HepG2 (cell line): ENCODE data around the gene PEAK1. TPM values are rescaled to one million over a fixed set of nuclear protein-coding genes. Genes with fewer than 3 reads are reported as not detected.
A peak's percentile ranks its signal among the peaks of the same experiment; 100 is the strongest.

Source experiments
- ATAC-seq: fragments of 200-7000 bp; cut with Tn5 transposase; 3 replicates; pipeline ENCODE4 v1.9.1; 2020; ENCODE audit warnings: mild to moderate bottlenecking, moderate library complexity
- BruUV-seq: library from RNA; stranded (reverse); fragments of 400-500 nt; replicated peaks from 2 replicates; lab custom pipeline; 2021; lab: Mats Ljungman, UMichigan
- CTCF ChIA-PET: fragments of 300-600 bp; formaldehyde crosslinking; extraction: SDS; loops from one replicate; lab custom pipeline; 2021; ENCODE audit warnings: low total read pairs, inconsistent platforms, low intra/inter-chr PET ratio; lab: Yijun Ruan, JAX
- POLR2A ChIA-PET: fragments of 350-600 bp; sonication (Branson Sonifier 250); formaldehyde crosslinking; loops from one replicate; lab custom pipeline; 2020; ENCODE audit warnings: antibody characterized with exemption, inconsistent platforms; lab: Yijun Ruan, JAX
- DNase-seq: peaks from one replicate; pipeline ENCODE4 v3.0.0-alpha.2; 2015; ENCODE audit warnings: low spot score
- FAIRE-seq: peaks from 3 replicates; lab custom pipeline; 2011; peaks lifted over from hg19 to GRCh38; lab: Jason Lieb, UNC
- H2AFZ ChIP-seq: one replicate; pipeline ENCODE4 v1.6.1; 2011; ENCODE audit warnings: low read length, inconsistent platforms
- H3K27ac ChIP-seq: fragments of 300-600 bp; 3 replicates; pipeline ENCODE4 v1.8.0; 2011; ENCODE audit warnings: mixed run types, mild to moderate bottlenecking, mixed read lengths, low read length, inconsistent platforms; ENCODE audit not compliant: insufficient read depth; ENCODE audit errors: extremely low read length
- H3K27me3 ChIP-seq, 2 experiments: fragments of 200-600 bp in 1 of 2; 2 replicates in 1 of 2; 3 replicates in 1 of 2; pipeline versions ENCODE4 v1.6.0 to v1.8.0; 2011; ENCODE audit warnings: low read length in 2 of 2, mild to moderate bottlenecking in 2 of 2, moderate library complexity in 2 of 2, inconsistent platforms in 1 of 2; ENCODE audit not compliant: insufficient read depth in 2 of 2, control insufficient read depth in 1 of 2
- H3K36me3 ChIP-seq, 2 experiments: fragments of 200-600 bp in 1 of 2; replicated peaks in 1 of 2; 2 replicates in 1 of 2; 3 replicates in 1 of 2; pipeline versions ENCODE4 v1.5.1 to v1.8.0; 2011; ENCODE audit warnings: low read length in 2 of 2, inconsistent platforms in 1 of 2; ENCODE audit not compliant: insufficient read depth in 2 of 2, control insufficient read depth in 1 of 2
- H3K4me1 ChIP-seq: 2 replicates; pipeline ENCODE4 v1.5.1; 2012; ENCODE audit warnings: low read length, inconsistent platforms; ENCODE audit not compliant: insufficient read depth
- H3K4me2 ChIP-seq: 2 replicates; pipeline ENCODE4 v1.6.0; 2011; ENCODE audit warnings: low read depth, low read length, inconsistent platforms
- H3K4me3 ChIP-seq, 3 experiments: fragments of 200-600 bp in 1 of 3; sonication (generic), shearing (Covaris generic) in 1 of 3; replicated peaks in 1 of 3; 2 replicates each; pipeline ENCODE4 v1.5.1; 2011 to 2016; ENCODE audit warnings: low read length in 3 of 3, inconsistent platforms in 2 of 3, low read depth in 2 of 3, mild to moderate bottlenecking in 2 of 3, control low read depth in 1 of 3, mixed read lengths in 1 of 3; ENCODE audit not compliant: insufficient read depth in 1 of 3
- H3K79me2 ChIP-seq: one replicate; pipeline ENCODE4 v1.6.1; 2011; ENCODE audit warnings: low read length, inconsistent platforms; ENCODE audit not compliant: insufficient read depth
- H3K9ac ChIP-seq: 2 replicates; pipeline ENCODE4 v1.6.0; 2011; ENCODE audit warnings: mild to moderate bottlenecking, low read depth, low read length, inconsistent platforms; ENCODE audit not compliant: insufficient read depth
- H3K9me3 ChIP-seq: 2 replicates; pipeline ENCODE4 v1.5.1; 2012; ENCODE audit warnings: mild to moderate bottlenecking, low read length
- H4K20me1 ChIP-seq: 2 replicates; pipeline ENCODE4 v1.6.0; 2011; ENCODE audit warnings: inconsistent platforms, mild to moderate bottlenecking, low read length, moderate library complexity; ENCODE audit not compliant: insufficient read depth
- AGO1 ChIP-seq: fragments of 200-400 bp; formaldehyde crosslinking; IDR thresholded peaks from 2 replicates; pipeline ENCODE4 v1.6.1; 2017; ENCODE audit warnings: mild to moderate bottlenecking, low read depth, low read length, moderate library complexity; ENCODE audit not compliant: poor library complexity, severe bottlenecking
- ARID5B ChIP-seq: IDR thresholded peaks from 2 replicates; pipeline ENCODE4 v1.4.0; 2020; ENCODE audit warnings: mild to moderate bottlenecking, missing genetic modification reagents
- FOXA3 ChIP-seq: IDR thresholded peaks from 2 replicates; pipeline ENCODE4 v1.6.1; 2016; ENCODE audit warnings: missing genetic modification reagents, missing compliant biosample characterization
- HNRNPLL ChIP-seq: fragments of 200-400 bp; formaldehyde crosslinking; IDR thresholded peaks from 2 replicates; pipeline ENCODE4 v1.6.1; 2017; ENCODE audit warnings: mild to moderate bottlenecking, low read depth, low read length; ENCODE audit not compliant: poor library complexity, severe bottlenecking
- SAP130 ChIP-seq: IDR thresholded peaks from 2 replicates; pipeline ENCODE4 v1.6.1; 2016; ENCODE audit warnings: low read depth
- SOX5 ChIP-seq: IDR thresholded peaks from 2 replicates; pipeline ENCODE4 v1.6.1; 2016; ENCODE audit warnings: borderline replicate concordance
- WGBS: methylation state at CpG from one replicate; pipeline ENCODE4 v1.1.6; 2017; ENCODE audit warnings: low lambda C conversion rate; 5-methylcytosine and 5-hydroxymethylcytosine counted together
- in situ Hi-C: cut with HindIII; loops from 2 replicates; pipeline ENCODE4 v1.10.0; 2017; ENCODE audit warnings: low pct_unique_long_range_greater_than_20kb; ENCODE audit not compliant: extremely low pct_ligation_motif_present
- intact Hi-C: fragments of 100-400 bp; cut with micrococcal nuclease; formaldehyde crosslinking; loops from one replicate; pipeline ENCODE4 v1.10.0; 2022; ENCODE audit not compliant: unreplicated experiment
- polyA plus RNA-seq, 8 experiments: library from polyadenylated mRNA; depleted of rRNA in 3 of 8; stranded (reverse) in 7 of 8; unstranded in 1 of 8; fragments of >200 nt; fragmentation: Illumina TruSeq in 4 of 8; extraction: Trizol in 4 of 8; gene quantifications; 2 replicates each; pipeline versions ENCODE4 v1.2.1 to v1.2.3, GENCODE V29; 2011 to 2016; ENCODE audit warnings: low read depth in 4 of 8, missing spikeins in 1 of 8, mixed read lengths in 1 of 8; ENCODE audit not compliant: insufficient read depth in 1 of 8
- total RNA-seq, 5 experiments: library from RNA; depleted of rRNA; stranded (reverse); fragments of >200 nt; fragmentation: Illumina TruSeq; extraction: Trizol; gene quantifications; 2 replicates each; pipeline ENCODE4 v1.2.3, GENCODE V29; 2016; ENCODE audit warnings: low read depth in 1 of 5
- TF ChIP-seq, protein P1 (sequence below): sonication (generic); formaldehyde crosslinking; IDR thresholded peaks from 2 replicates; pipeline ENCODE4 v1.4.0; 2020; ENCODE audit warnings: missing genetic modification reagents
- TF ChIP-seq, protein P2 (sequence below): sonication (generic); formaldehyde crosslinking; conservative IDR thresholded peaks from 2 replicates; pipeline ENCODE4 v1.4.0; 2020; ENCODE audit warnings: mild to moderate bottlenecking, missing genetic modification reagents, moderate library complexity

PEAK1 gene
- total and polyA plus RNA-seq, 2 of the 13 experiments (the other 11 are each of a cell fraction or from before 2014, with no cell fraction given), result 6.0 to 6.6 TPM

GRCh38 chr15:77426377-77426776 lies 6.5 kb upstream of the PEAK1 start:
- Histone ChIP-seq H3K4me2 (no peak overlapping the region), H3K79me2 (peaks cover 72% of the 10 kb centered on the region)
- BruUV-seq, result no TSS peak
- POLR2A ChIA-PET, result no interaction called here
- WGBS, result 94% methylated on average over 1 of the region's 1 CpG
- TF ChIP-seq, protein P1, sequence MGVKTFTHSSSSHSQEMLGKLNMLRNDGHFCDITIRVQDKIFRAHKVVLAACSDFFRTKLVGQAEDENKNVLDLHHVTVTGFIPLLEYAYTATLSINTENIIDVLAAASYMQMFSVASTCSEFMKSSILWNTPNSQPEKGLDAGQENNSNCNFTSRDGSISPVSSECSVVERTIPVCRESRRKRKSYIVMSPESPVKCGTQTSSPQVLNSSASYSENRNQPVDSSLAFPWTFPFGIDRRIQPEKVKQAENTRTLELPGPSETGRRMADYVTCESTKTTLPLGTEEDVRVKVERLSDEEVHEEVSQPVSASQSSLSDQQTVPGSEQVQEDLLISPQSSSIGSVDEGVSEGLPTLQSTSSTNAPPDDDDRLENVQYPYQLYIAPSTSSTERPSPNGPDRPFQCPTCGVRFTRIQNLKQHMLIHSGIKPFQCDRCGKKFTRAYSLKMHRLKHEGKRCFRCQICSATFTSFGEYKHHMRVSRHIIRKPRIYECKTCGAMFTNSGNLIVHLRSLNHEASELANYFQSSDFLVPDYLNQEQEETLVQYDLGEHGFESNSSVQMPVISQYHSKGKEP, result no peak
- TF ChIP-seq AGO1, result no peak
- TF ChIP-seq, all 625 proteins: peak for 0
- Histone ChIP-seq H3K36me3 (no peaks in the 10 kb centered on the region), H3K9ac (no peak overlapping the region), H3K27me3 (no peaks in the 10 kb centered on the region; a peak in 1 of 5 replicates), H3K4me1 (peaks cover 42% of the 10 kb centered on the region), H3K4me3 (no peak overlapping the region), H3K9me3 (no peaks in the 10 kb centered on the region), H3K27ac (no peak overlapping the region), H2AFZ (no peak overlapping the region), H4K20me1 (no peaks in the 10 kb centered on the region; the same call in 1 of the 2 replicates)
- intact Hi-C loops (no loop called here), in situ Hi-C loops (no loop called here)
- ATAC-seq (no peak), FAIRE-seq (no peak), DNase-seq (no peak)
- CTCF ChIA-PET, result no interaction called here

DNA sequence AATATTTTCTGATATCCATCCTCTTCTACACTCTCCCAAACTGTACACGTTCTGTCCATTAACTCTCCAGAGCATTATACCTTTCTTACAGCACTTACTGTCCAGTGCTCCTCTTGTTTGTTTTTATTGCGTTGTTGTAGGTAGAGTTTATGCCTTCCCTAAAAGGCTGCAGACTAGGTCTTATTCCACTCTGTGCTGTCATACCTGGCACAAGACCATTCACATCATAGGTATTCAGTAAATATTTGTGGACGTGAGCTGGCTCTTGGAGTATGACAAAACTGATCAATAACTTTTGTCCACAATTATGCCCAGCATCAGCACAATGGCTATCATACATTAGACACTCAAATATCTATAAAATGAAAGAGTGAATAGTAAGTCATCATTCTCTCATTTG lies 5.2 kb upstream of the PEAK1 start:
- H3K4me1 ChIP-seq, result peaks cover 42% of the 10 kb centered on the region
- H4K20me1 ChIP-seq, result no peaks in the 10 kb centered on the region; the same call in 1 of the 2 replicates
- no TSS peak for BruUV-seq
- H3K9me3 ChIP-seq, result no peaks in the 10 kb centered on the region
- CTCF ChIA-PET, result no interaction called here
- H3K4me3 ChIP-seq, result no peak overlapping the region
- peaks cover 73% of the 10 kb centered on the region for H3K79me2 ChIP-seq
- ATAC-seq (peak; percentile 58), DNase-seq (peak; percentile 48), FAIRE-seq (no peak)
- 59% methylated on average over 3 of the region's 3 CpGs for WGBS
- no peak overlapping the region for H3K4me2 ChIP-seq
- POLR2A ChIA-PET, result no interaction called here
- in situ Hi-C loops (no loop called here), intact Hi-C loops (no loop called here)
- H3K36me3 ChIP-seq, result no peaks in the 10 kb centered on the region
- no peak overlapping the region for H3K9ac ChIP-seq
- no peak overlapping the region for H2AFZ ChIP-seq
- no peaks in the 10 kb centered on the region; a peak in 1 of 5 replicates for H3K27me3 ChIP-seq
- no peak overlapping the region for H3K27ac ChIP-seq
- TF ChIP-seq, protein P2, sequence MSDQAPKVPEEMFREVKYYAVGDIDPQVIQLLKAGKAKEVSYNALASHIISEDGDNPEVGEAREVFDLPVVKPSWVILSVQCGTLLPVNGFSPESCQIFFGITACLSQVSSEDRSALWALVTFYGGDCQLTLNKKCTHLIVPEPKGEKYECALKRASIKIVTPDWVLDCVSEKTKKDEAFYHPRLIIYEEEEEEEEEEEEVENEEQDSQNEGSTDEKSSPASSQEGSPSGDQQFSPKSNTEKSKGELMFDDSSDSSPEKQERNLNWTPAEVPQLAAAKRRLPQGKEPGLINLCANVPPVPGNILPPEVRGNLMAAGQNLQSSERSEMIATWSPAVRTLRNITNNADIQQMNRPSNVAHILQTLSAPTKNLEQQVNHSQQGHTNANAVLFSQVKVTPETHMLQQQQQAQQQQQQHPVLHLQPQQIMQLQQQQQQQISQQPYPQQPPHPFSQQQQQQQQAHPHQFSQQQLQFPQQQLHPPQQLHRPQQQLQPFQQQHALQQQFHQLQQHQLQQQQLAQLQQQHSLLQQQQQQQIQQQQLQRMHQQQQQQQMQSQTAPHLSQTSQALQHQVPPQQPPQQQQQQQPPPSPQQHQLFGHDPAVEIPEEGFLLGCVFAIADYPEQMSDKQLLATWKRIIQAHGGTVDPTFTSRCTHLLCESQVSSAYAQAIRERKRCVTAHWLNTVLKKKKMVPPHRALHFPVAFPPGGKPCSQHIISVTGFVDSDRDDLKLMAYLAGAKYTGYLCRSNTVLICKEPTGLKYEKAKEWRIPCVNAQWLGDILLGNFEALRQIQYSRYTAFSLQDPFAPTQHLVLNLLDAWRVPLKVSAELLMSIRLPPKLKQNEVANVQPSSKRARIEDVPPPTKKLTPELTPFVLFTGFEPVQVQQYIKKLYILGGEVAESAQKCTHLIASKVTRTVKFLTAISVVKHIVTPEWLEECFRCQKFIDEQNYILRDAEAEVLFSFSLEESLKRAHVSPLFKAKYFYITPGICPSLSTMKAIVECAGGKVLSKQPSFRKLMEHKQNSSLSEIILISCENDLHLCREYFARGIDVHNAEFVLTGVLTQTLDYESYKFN (CRISPR knock-in tag), result 0 out of 2 replicates have a peak, but pooled peaks have one; percentile 31
- TF ChIP-seq FOXA3 (CRISPR knock-in tag), result peak; percentile 42; the same call in 1 of the 2 replicates
- peak; percentile 55; the same call in 1 of the 2 replicates for TF ChIP-seq SOX5 (CRISPR knock-in tag)
- peak; percentile 46; the same call in 1 of the 2 replicates for TF ChIP-seq ARID5B (CRISPR knock-in tag)
- TF ChIP-seq HNRNPLL, result no peak
- TF ChIP-seq SAP130 (CRISPR knock-in tag), result peak; percentile 29; the same call in 1 of the 2 replicates
